ENCODE results near the gene ARF6.
"Not testable (repeated sequence)": the region's sequence is repeated elsewhere in the genome, so short reads cannot be mapped to it uniquely, and the experiment has no call there.

Gene ARF6

DNA sequence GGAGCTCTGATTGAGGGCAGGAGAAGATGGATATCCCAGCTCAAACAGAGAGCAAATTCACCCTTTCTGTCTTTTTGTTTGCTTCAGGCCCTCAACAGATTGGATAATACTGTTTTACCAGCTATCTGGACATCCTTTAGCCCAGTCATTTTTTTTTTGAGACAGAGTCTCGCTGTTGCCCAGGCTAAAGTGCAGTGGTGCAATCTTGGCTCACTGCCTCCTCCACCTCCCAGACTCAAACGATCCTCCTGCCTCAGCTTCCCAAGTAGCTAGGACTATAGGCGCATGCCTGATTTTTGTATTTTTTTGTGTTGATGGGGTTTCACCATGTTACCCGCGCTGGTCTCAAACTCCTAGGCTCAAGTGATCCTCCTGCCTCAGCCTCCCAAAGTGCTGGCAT is 40.8 kb downstream of the ARF6 start:
- no peak for DNase-seq (ENCODE audit: low read depth, low spot score)
- H3K4me3 ChIP-seq (ENCODE audit: low read length) = no peak overlapping the region

DNA sequence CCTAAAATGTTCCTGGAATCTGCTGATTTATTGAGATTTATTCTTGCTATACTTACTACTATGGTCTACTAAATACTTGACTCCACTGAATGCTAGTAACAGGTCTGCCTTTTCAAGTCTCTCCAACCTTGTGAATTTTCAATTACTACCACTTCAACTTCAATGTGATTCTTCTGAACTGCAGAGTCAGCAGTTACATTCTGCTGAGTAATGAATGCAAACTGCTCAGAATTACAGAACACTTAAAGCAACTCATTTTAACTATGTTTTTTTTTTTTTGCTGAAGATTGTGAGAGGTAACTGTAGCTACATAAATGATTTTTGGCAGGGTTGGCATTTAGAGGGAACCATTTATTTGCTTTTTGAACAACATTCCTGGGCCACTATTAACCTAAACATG is 41.8 kb downstream of the ARF6 start:
- no peak for DNase-seq (ENCODE audit: low read depth, low spot score)

DNA sequence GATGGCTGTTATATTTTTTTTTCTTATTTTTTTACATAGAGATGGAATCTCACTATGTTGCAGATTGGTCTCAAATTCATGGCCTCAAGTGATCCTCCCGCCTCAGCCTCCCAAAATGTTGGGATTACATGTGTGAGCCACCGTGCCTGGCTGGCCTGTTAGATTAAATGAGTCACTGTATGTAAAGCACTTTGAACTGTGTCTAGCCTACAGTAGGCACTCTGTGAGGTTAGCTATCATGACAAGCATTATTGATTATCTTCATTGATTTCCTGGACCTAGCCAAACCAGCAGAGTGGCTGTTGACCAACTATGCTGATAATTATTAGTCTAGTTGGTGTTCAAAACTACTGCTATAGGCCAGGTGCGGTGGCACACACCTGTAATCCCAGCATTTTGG is 42.6 kb downstream of the ARF6 start:
- no peak for DNase-seq (ENCODE audit: low read depth, low spot score)
- H3K4me3 ChIP-seq (ENCODE audit: low read length) = no peak overlapping the region

More for the DNA sequence above, 41.8 kb downstream of the ARF6 start:
- H3K4me3 ChIP-seq (ENCODE audit: low read length) = no peak overlapping the region

DNA sequence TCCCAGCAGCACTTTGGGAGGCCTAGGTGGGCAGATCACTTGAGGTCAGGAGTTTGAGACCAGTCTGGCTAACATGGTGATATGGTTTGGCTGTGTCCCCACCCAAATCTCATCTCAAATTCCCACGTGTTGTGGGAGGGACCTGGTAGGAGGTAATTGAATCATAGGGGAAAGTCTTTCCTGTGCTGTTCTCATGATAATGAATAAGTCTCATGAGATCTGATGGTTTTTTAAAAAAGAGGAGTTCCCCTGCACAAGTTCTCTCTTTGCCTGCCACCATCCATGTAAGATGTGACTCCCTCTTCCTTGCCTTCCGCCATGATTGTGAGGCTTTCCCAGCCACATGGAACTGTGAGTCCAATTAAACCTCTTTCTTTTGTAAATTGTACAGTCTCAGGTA is 43.4 kb downstream of the ARF6 start:
- not testable (repeated sequence) for H3K4me3 ChIP-seq (ENCODE audit: low read length); DNase-seq (ENCODE audit: low read depth, low spot score)

DNA sequence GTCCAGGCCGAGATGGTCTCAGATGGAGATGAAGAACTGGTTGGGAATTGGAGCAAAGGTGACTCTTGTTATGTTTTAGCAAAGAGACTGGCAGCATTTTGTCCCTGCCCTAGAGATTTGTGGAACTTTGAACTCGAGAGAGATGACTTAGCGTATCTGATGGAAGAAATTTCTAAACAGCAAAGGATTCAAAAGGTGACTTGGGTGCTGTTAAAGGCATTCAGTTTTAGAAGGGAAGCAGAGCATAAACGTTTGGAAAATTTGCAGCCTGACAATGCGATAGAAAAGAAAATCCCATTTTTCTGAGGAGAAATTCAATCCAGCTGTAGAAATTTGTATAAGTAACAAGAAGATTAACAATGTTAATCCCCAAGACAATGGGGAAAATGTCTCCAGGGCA is 44.0 kb downstream of the ARF6 start:
- not testable (repeated sequence) for H3K4me3 ChIP-seq (ENCODE audit: low read length); DNase-seq (ENCODE audit: low read depth, low spot score)

DNA sequence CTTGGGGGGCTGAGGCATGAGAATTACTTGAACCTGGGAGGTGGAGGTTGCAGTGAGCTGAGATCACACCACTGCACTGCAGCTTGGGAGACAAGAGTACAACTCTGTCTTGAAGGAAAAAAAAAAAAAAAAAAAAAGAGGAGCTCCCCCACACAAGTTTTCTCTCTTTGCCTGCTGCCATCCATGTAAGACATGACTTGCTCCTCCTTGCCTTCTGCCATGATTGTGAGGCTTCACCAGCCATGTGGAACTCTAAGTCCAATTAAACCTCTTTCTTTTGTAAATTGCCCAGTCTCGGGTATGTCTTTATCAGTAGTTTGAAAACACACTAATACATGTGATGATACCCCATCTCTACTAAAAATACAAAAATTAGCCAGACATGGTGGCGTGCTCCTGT is 46.3 kb downstream of the ARF6 start:
- DNase-seq (ENCODE audit: low read depth, low spot score); H3K4me3 ChIP-seq (ENCODE audit: low read length): not testable (repeated sequence)

DNA sequence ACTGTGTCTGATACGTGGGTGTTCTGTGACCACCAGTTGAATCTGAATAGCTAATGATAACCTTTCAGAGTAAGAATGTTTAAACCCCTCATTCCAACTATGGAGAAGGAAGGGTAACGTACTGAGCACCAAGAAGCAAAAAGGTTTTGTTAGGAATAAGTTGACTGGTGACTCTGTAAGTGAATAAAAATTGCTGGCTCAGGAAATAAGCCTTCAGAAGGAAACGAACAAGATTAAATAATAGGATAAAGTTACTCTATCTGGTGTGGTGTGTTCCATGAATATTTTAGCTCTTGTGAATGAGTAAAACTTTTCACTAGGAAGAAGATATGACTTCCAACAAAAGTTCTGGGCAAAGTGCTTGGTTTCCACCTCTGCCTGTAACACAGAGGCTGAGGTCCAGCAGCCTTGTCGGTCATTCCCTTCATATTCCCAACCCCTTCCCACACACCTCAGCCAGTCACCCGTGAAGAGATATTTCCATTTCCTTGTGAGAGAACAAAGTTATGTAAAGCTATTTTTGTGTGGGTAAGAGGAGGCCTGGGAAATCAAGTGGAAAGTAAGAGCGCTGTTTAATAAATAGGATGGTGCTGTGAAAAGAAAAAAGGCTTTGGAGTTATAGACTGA is 47.1 kb downstream of the ARF6 start:
- no peak for DNase-seq (ENCODE audit: low read depth, low spot score)
- no peak overlapping the region for H3K4me3 ChIP-seq (ENCODE audit: low read length)

DNA sequence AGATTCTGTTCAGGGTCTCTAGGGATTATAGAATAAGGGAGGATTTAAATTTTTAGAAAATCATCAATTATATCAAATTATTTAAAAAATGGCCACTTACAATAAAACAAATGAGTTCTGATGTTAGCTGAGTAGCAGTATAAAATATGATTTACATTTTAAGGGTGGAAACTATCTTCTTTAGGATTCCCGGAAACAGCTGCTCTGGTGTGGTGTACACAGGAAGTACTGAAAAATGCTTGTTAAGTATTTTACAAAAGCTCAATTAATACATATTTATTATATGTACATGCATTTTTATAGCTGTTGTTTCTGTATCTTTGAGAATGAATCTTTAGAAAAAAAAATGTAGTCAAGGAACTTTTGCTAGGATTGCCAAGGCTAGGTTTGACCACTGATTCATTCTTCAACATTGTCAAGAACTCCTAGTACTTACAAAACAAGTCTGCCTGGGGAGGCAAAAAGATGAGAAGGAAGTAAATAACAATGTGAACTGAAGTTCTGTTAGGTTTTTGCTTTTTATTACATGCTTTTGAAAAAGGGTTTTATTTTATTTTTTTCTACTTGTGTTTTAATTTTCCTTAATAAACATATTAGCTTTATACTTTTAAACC is 48.0 kb downstream of the ARF6 start:
- DNase-seq (ENCODE audit: low read depth, low spot score) = peak; percentile 55
- no peak overlapping the region for H3K4me3 ChIP-seq (ENCODE audit: low read length)

DNA sequence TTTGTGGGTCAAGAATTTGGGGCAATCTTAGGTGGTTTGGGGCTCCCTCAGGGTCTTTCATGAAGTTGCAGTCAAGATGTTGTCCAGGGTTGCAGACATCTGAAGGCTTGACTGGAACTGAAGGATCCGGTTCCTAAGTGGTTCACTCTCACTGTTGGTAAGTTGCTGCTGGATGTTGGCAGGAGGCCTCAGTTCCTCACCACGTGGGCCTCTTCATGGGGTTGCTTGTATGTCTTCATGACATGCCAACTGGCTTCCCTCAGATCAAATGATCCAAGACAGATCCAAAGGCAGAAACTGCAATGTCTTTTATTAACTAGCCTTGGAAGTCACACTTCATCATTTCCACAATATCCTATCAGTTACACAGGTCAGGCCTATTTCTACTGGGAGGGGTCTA is 49.2 kb downstream of the ARF6 start:
- H3K4me3 ChIP-seq (ENCODE audit: low read length) = no peak overlapping the region
- no peak for DNase-seq (ENCODE audit: low read depth, low spot score)

DNA sequence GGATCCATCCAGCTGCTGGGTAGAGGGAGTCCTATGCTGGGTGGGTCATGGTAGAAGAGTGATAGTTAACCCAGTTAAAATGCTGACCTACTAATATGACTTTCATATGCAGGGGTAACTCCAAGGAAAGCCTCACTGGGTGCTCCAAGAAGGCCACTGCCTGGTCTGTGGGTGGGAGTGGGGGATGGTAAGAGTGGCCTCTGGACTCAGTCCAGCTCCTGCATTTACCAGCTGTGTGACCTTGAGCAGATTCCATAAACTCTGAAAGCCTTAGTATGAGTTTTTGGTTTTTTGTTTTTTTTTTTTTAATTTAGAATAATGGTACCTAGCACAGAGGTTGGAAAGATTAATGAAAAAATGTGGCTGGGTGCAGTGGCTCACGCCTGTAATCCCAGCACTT is 51.6 kb downstream of the ARF6 start:
- DNase-seq (ENCODE audit: low read depth, low spot score) = no peak
- H3K4me3 ChIP-seq (ENCODE audit: low read length) = no peak overlapping the region

DNA sequence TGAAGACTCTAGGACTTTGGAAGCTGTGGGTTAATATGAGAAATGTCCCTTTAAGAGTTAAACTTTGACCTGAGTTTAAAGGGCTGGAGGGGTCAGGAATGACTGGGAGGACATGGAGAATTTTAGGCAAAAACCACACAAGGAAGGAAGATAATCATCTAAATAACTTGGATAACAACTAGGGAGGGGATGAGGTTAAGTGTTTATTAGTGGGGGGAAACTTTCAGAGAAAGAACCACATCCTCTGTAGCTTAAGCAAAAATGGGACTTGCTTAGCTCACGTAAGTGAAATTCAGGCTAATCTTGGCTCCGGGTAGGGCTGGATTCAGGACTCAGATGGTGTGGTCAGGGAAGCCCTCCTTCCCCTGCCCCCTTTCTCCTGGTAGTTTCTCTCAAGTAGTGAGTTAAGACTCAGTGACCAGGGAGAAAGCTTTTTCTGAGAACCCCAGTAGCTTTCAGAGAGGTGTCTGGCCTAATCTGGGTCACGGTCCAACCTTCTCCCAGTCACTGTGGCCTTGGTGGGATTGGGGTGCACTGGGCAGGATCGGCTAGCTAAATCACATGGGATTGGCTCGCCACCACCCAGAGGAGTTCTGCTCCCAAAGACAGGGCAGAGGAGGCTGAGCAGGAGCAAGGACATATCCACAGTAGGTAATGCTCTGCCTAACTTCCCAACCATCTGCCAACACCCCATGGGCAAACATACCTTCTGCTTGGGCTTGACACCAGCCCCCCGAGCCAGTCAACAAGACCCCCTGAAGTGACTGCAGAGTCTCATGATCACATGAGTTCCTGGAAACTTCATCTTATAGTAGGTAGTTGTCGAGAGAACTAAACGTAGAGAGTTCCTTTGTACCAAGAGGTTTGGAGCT is 52.8 kb downstream of the ARF6 start:
- peak; percentile 32 for DNase-seq (ENCODE audit: low read depth, low spot score)
- H3K4me3 ChIP-seq (ENCODE audit: low read length) = no peak overlapping the region
